Endothelial cell of umbilical vein (primary cell): ENCODE measurements around the gene ENO2. TPM values are rescaled to one million over a fixed set of nuclear protein-coding genes. Genes with fewer than 3 reads are reported as not detected.
A peak's percentile ranks its signal among the peaks of the same experiment; 100 is the strongest.

ENCODE experiments used
- BruUV-seq: library from RNA; stranded (reverse); fragments of 400-500 nt; replicated peaks from 2 replicates; lab custom pipeline; 2021; lab: Mats Ljungman, UMichigan
- CTCF ChIA-PET: fragments of 300-600, 350-600 bp; sonication (Branson Sonifier 250); formaldehyde crosslinking; loops from one replicate; lab custom pipeline; 2021; ENCODE audit warnings: antibody characterized with exemption, inconsistent platforms; lab: Charles Lee
- POLR2A ChIA-PET: fragments of 300-600, 350-600 bp; sonication (Branson Sonifier 250); formaldehyde crosslinking; loops from one replicate; lab custom pipeline; 2021; ENCODE audit warnings: antibody characterized with exemption, inconsistent platforms; lab: Charles Lee
- DNase-seq: peaks from one replicate; pipeline ENCODE4 v3.0.0-alpha.2; 2011; ENCODE audit warnings: low read depth, low spot score
- FAIRE-seq: peaks from 2 replicates; lab custom pipeline; 2011; peaks lifted over from hg19 to GRCh38; lab: Jason Lieb, UNC
- H2AFZ ChIP-seq: 2 replicates; pipeline ENCODE4 v1.6.0; 2012; ENCODE audit warnings: low read depth, low read length, control low read depth, inconsistent platforms
- H3K27ac ChIP-seq: 2 replicates; pipeline ENCODE4 v1.5.1; 2011; ENCODE audit warnings: low read depth, mild to moderate bottlenecking, control low read depth, low read length, moderate library complexity; ENCODE audit not compliant: insufficient read depth
- H3K27me3 ChIP-seq, 2 experiments: 2 replicates each; pipeline versions ENCODE4 v1.6.0 to v1.6.1; 2011; ENCODE audit warnings: low read length in 2 of 2, mixed read lengths in 1 of 2; ENCODE audit not compliant: control insufficient read depth in 2 of 2, insufficient read depth in 2 of 2
- H3K36me3 ChIP-seq, 2 experiments: 2 replicates in 1 of 2; 3 replicates in 1 of 2; pipeline ENCODE4 v1.5.1; 2011; ENCODE audit warnings: low read length in 2 of 2, mild to moderate bottlenecking in 1 of 2, moderate library complexity in 1 of 2; ENCODE audit not compliant: control insufficient read depth in 2 of 2, insufficient read depth in 2 of 2; ENCODE audit errors: extremely low read depth in 1 of 2
- H3K4me1 ChIP-seq: 3 replicates; pipeline ENCODE4 v1.5.1; 2011; ENCODE audit warnings: mild to moderate bottlenecking, low read length; ENCODE audit not compliant: control insufficient read depth, insufficient read depth; ENCODE audit errors: extremely low read depth
- H3K4me2 ChIP-seq: 2 replicates; pipeline ENCODE4 v1.6.1; 2011; ENCODE audit warnings: low read length, control low read depth, mixed read lengths; ENCODE audit not compliant: insufficient read depth
- H3K4me3 ChIP-seq, 3 experiments: fragments of 200-600 bp in 1 of 3; sonication (generic), shearing (Covaris generic) in 1 of 3; replicated peaks in 1 of 3; 2 replicates each; pipeline ENCODE4 v1.5.1; 2011 to 2016; ENCODE audit warnings: control low read depth in 3 of 3, low read length in 3 of 3, mild to moderate bottlenecking in 2 of 3, inconsistent platforms in 1 of 3, low read depth in 1 of 3, moderate library complexity in 1 of 3; ENCODE audit not compliant: insufficient read depth in 1 of 3
- H3K79me2 ChIP-seq: 2 replicates; pipeline ENCODE4 v1.6.0; 2012; ENCODE audit warnings: low read length, inconsistent platforms; ENCODE audit not compliant: control insufficient read depth, insufficient read depth
- H3K9ac ChIP-seq: replicated peaks from 2 replicates; pipeline ENCODE3; 2011; ENCODE audit warnings: low read length, control low read depth; ENCODE audit not compliant: insufficient read depth; ENCODE audit errors: extremely low read depth
- H3K9me1 ChIP-seq: replicated peaks from 3 replicates; pipeline ENCODE4 v1.6.0; 2011; ENCODE audit warnings: mild to moderate bottlenecking, low read length; ENCODE audit not compliant: control insufficient read depth, insufficient read depth; ENCODE audit errors: extremely low read depth
- H3K9me3 ChIP-seq: replicated peaks from 2 replicates; pipeline ENCODE4 v1.5.1; 2012; ENCODE audit warnings: low read length, inconsistent platforms; ENCODE audit not compliant: control insufficient read depth, insufficient read depth
- H4K20me1 ChIP-seq: replicated peaks from 2 replicates; pipeline ENCODE3; 2011; ENCODE audit warnings: mild to moderate bottlenecking, low read length; ENCODE audit not compliant: control insufficient read depth, insufficient read depth; ENCODE audit errors: extremely low read depth
- CTCF ChIP-seq, 2 donors: IDR thresholded peaks; 1 replicate in 1 of 2; 2 replicates in 1 of 2; pipeline ENCODE4 v1.5.1; 2011; ENCODE audit warnings: low read length in 2 of 2, mild to moderate bottlenecking in 2 of 2, moderate library complexity in 2 of 2, control low read depth in 1 of 2, inconsistent platforms in 1 of 2, low read depth in 1 of 2; ENCODE audit not compliant: insufficient read depth in 1 of 2; ENCODE audit errors: extremely low read depth in 1 of 2
- EZH2 ChIP-seq: IDR thresholded peaks from 2 replicates; pipeline ENCODE4 v1.6.1; 2012; ENCODE audit warnings: borderline replicate concordance, low read depth, mild to moderate bottlenecking, moderate library complexity, low read length, inconsistent platforms; ENCODE audit not compliant: severe bottlenecking
- FOS ChIP-seq: IDR thresholded peaks from 2 replicates; pipeline ENCODE4 v1.6.1; 2011; ENCODE audit warnings: mild to moderate bottlenecking, low read length, moderate library complexity, borderline replicate concordance; ENCODE audit not compliant: insufficient read depth
- GATA2 ChIP-seq: IDR thresholded peaks from 2 replicates; pipeline ENCODE4 v1.7.0; 2011; ENCODE audit warnings: low read depth, mild to moderate bottlenecking, moderate library complexity, mixed read lengths, low read length; ENCODE audit not compliant: insufficient read length, insufficient read depth
- JUN ChIP-seq: IDR thresholded peaks from 2 replicates; pipeline ENCODE4 v1.6.1; 2011; ENCODE audit warnings: borderline replicate concordance, low read depth; ENCODE audit not compliant: insufficient read length, insufficient read depth
- MAX ChIP-seq: IDR thresholded peaks from 2 replicates; pipeline ENCODE4 v1.6.1; 2011; ENCODE audit not compliant: insufficient read depth, insufficient read length
- MYC ChIP-seq: IDR thresholded peaks from one replicate; pipeline ENCODE4 v1.6.1; 2011; ENCODE audit warnings: mild to moderate bottlenecking, low read depth, low read length
- POLR2A ChIP-seq: IDR thresholded peaks from 2 replicates; pipeline ENCODE4 v1.6.1; 2012; ENCODE audit warnings: low read depth, mild to moderate bottlenecking, control low read depth, low read length
- POLR2AphosphoS5 ChIP-seq: IDR thresholded peaks from 2 replicates; pipeline ENCODE4 v1.6.1; 2012; ENCODE audit warnings: low read depth, mild to moderate bottlenecking, control low read depth, low read length, moderate library complexity; ENCODE audit not compliant: insufficient read depth
- dilution Hi-C: fragments of 300-500 bp; cut with MboI; formaldehyde crosslinking; loops from one replicate; pipeline ENCODE4 v1.15.0; 2019; ENCODE audit warnings: low sequenced_read_pairs; ENCODE audit not compliant: extremely low pct_ligation_motif_present
- intact Hi-C: fragments of 100-400 bp; cut with micrococcal nuclease; formaldehyde crosslinking; loops from one replicate; pipeline ENCODE4 v1.10.0; 2022
- polyA plus RNA-seq, 4 experiments: library from polyadenylated mRNA; depleted of rRNA in 3 of 4; stranded (reverse) in 3 of 4; unstranded in 1 of 4; fragments of >200 nt; gene quantifications; 2 replicates each; pipeline versions ENCODE4 v1.2.1 to v1.2.3, GENCODE V29; 2011 to 2012; ENCODE audit warnings: missing spikeins in 1 of 4
- total RNA-seq: library from RNA; stranded (reverse); gene quantifications from 2 replicates; pipeline ENCODE4 v1.2.3, GENCODE V29; 2021

Gene ENO2
- total and polyA plus RNA-seq, 2 donors (not counting 3 experiments of a cell fraction or from before 2014, with no cell fraction given): 11.4 to 18.6 TPM

GRCh38 chr12:6937481-6938352, 23.3 kb downstream of the ENO2 start:
- dilution Hi-C loops (no loop called here), intact Hi-C loops (loop anchor here (1.0 kb wide), 3 partner anchors 13 to 68 kb away; partner anchors contain the start of genes EMG1 and PHB2)
- Histone ChIP-seq H3K27ac (peak overlapping the region; percentile 41), H3K9me1 (no peaks in the 10 kb centered on the region), H3K9me3 (no peaks in the 10 kb centered on the region), H3K4me2 (peak overlapping the region; percentile 34), H4K20me1 (no peaks in the 10 kb centered on the region), H3K36me3 (peaks cover 3 to 36% of the 10 kb centered on the region in 2 experiments), H3K9ac (peak overlapping the region; percentile 59), H2AFZ (no peak overlapping the region), H3K27me3 (no peaks in the 10 kb centered on the region), H3K79me2 (peaks cover 8% of the 10 kb centered on the region), H3K4me3 (peak overlapping the region in 2 of 3 experiments; percentile 15 to 51), H3K4me1 (peaks cover 21% of the 10 kb centered on the region)
- FAIRE-seq: peak; percentile 99
- DNase-seq: peak; percentile 96
- no peak for TF ChIP-seq GATA2
- peak; percentile 33 for TF ChIP-seq FOS
- peak; percentile 94 for TF ChIP-seq POLR2A
- TF ChIP-seq MYC: peak; percentile 86
- TF ChIP-seq JUN: no peak
- TF ChIP-seq CTCF (IDR thresholded peaks at IDR 0.05; ENCODE audit: extremely low read depth in 1 of 2, insufficient read depth in 1 of 2, low read depth in 1 of 2, low read length in 2 of 2): peak; percentile 90 to 98
- TF ChIP-seq POLR2AphosphoS5: peak; percentile 97
- no peak for TF ChIP-seq EZH2
- peak; percentile 84 for TF ChIP-seq MAX
- ChIA-PET CTCF (interaction anchor here (0.5 to 5.3 kb wide), 15 partner anchors 9 to 172 kb away, joined by 3 to 94 read pairs (median 6); partner anchors contain the start of genes ATN1, EMG1, ENO2 and PHB2), POLR2A (interaction anchor here (1.4 to 2.8 kb wide), 2 partner anchors 9 to 12 kb away, joined by 4 to 16 read pairs; no protein-coding TSS in a partner anchor)
- TSS peak; percentile 62 for BruUV-seq
